K562 (cell line): ENCODE measurements around the gene MFSD2B. TPM values are rescaled to one million over a fixed set of nuclear protein-coding genes. Genes with fewer than 3 reads are reported as not detected.

Source experiments
- BRD9 ChIP-seq: fragments of 450-650 bp; IDR thresholded peaks from 2 replicates; pipeline ENCODE4 v1.6.1; 2018; ENCODE audit warnings: low read depth; ENCODE audit not compliant: partially characterized antibody
- BRF1 ChIP-seq: IDR thresholded peaks from 3 replicates; pipeline ENCODE4 v1.6.1; 2011; ENCODE audit warnings: borderline replicate concordance, mild to moderate bottlenecking; ENCODE audit not compliant: insufficient read length; ENCODE audit errors: extremely low read depth
- CC2D1A ChIP-seq: fragments of 450-650 bp; IDR thresholded peaks from 2 replicates; pipeline ENCODE4 v1.6.1; 2017; ENCODE audit warnings: mild to moderate bottlenecking
- CXXC5 ChIP-seq: fragments of 250-450 bp; sonication (Bioruptor Pico); IDR thresholded peaks from 2 replicates; pipeline ENCODE4 v1.8.0; 2022; ENCODE audit warnings: inconsistent platforms, mild to moderate bottlenecking, moderate library complexity
- E2F5 ChIP-seq: sonication (generic); formaldehyde crosslinking; IDR thresholded peaks from 2 replicates; pipeline ENCODE4 v1.8.0; 2022; ENCODE audit warnings: mild to moderate bottlenecking, missing genetic modification reagents
- FOXK2 ChIP-seq, 2 experiments: fragments of 450-650 bp; IDR thresholded peaks in 1 of 2; conservative IDR thresholded peaks in 1 of 2; 2 replicates each; pipeline ENCODE4 v1.6.1; 2016; ENCODE audit warnings: low read depth in 2 of 2, mild to moderate bottlenecking in 1 of 2
- IFI16 ChIP-seq: fragments of 250-450 bp; sonication (Bioruptor Pico); IDR thresholded peaks from 2 replicates; pipeline ENCODE4 v2.1.2; 2022; ENCODE audit warnings: mild to moderate bottlenecking, inconsistent platforms
- KLF6 ChIP-seq: fragments of 250-450 bp; sonication (Bioruptor Pico); IDR thresholded peaks from 2 replicates; pipeline ENCODE4 v1.4.0; 2020; ENCODE audit warnings: mild to moderate bottlenecking, moderate library complexity, borderline replicate concordance
- MEF2D ChIP-seq: conservative IDR thresholded peaks from 2 replicates; pipeline ENCODE4 v1.6.1; 2016; ENCODE audit warnings: low read depth, missing genetic modification characterization, missing compliant biosample characterization
- MXD1 ChIP-seq: fragments of 250-450 bp; sonication (Bioruptor Pico); IDR thresholded peaks from 2 replicates; pipeline ENCODE4 v1.8.0; 2021; ENCODE audit warnings: borderline replicate concordance, mild to moderate bottlenecking, moderate library complexity; ENCODE audit not compliant: poor library complexity, severe bottlenecking
- PRMT5 ChIP-seq: sonication (generic); formaldehyde crosslinking; IDR thresholded peaks from 2 replicates; pipeline ENCODE4 v1.5.0; 2020; ENCODE audit warnings: missing genetic modification reagents
- SIRT6 ChIP-seq: IDR thresholded peaks from one replicate; pipeline ENCODE4 v1.6.1; 2012; ENCODE audit warnings: low read depth, mild to moderate bottlenecking, control low read depth, inconsistent platforms, low read length, moderate library complexity
- STAT5A ChIP-seq: IDR thresholded peaks from 2 replicates; pipeline ENCODE4 v1.6.1; 2012; ENCODE audit warnings: low read length, inconsistent platforms, borderline replicate concordance
- TBL1XR1 ChIP-seq, 2 experiments: IDR thresholded peaks; 2 replicates each; pipeline ENCODE4 v1.6.1; 2012; ENCODE audit warnings: improper control_type of control experiment in 2 of 2, low read length in 2 of 2, mild to moderate bottlenecking in 1 of 2
- ZFPM2 ChIP-seq: fragments of 250-450 bp; sonication (Bioruptor Pico); IDR thresholded peaks from 2 replicates; pipeline ENCODE4 v1.5.1; 2022; ENCODE audit warnings: mild to moderate bottlenecking
- ZNF197 ChIP-seq: fragments of 200-800 bp; sonication (Bioruptor generic); IDR thresholded peaks from 2 replicates; pipeline ENCODE4 v1.6.1; 2016; ENCODE audit warnings: low read depth, missing genetic modification characterization, missing compliant biosample characterization
- ZNF398 ChIP-seq: fragments of 250-450 bp; sonication (Bioruptor Pico); IDR thresholded peaks from 2 replicates; pipeline ENCODE4 v1.8.0; 2021; ENCODE audit warnings: moderate library complexity, mild to moderate bottlenecking, inconsistent platforms
- ZNF740 ChIP-seq, 3 experiments: fragments of 200-800 bp in 1 of 3; sonication (Bioruptor generic) in 1 of 3; sonication (generic) in 1 of 3; formaldehyde crosslinking in 1 of 3; IDR thresholded peaks; 2 replicates each; pipeline versions ENCODE4 v1.6.1 to v1.8.0; 2016 to 2022; ENCODE audit warnings: mild to moderate bottlenecking in 2 of 3, missing compliant biosample characterization in 2 of 3, missing genetic modification characterization in 2 of 3, missing genetic modification reagents in 1 of 3
- polyA plus RNA-seq, 8 experiments: library from polyadenylated mRNA; depleted of rRNA in 4 of 8; stranded (reverse) in 5 of 8; unstranded in 3 of 8; fragments of >200 nt; fragmentation: Nextera tagmentation in 2 of 8; fragmentation: Illumina TruSeq in 1 of 8; extraction: Ambion mirVana in 2 of 8; extraction: Trizol in 1 of 8; gene quantifications; 2 replicates each; pipeline versions ENCODE4 v1.2.1 to v1.2.3, GENCODE V29; 2011 to 2014; ENCODE audit warnings: inconsistent platforms in 1 of 8, missing spikeins in 1 of 8
- total RNA-seq, 7 experiments: library from RNA; depleted of rRNA in 6 of 7; stranded (reverse); fragments of >200 nt in 6 of 7; fragmentation: Illumina TruSeq in 2 of 7; extraction: Trizol in 2 of 7; gene quantifications; 2 replicates each; pipeline versions ENCODE4 v1.2.1 to v1.2.3, GENCODE V29; 2011 to 2021; ENCODE audit warnings: low replicate concordance in 1 of 7
- TF ChIP-seq, protein P1 (sequence below), 2 experiments: IDR thresholded peaks in 1 of 2; conservative IDR thresholded peaks in 1 of 2; 2 replicates each; pipeline ENCODE4 v1.6.1; 2016; ENCODE audit warnings: low read depth in 2 of 2, mild to moderate bottlenecking in 1 of 2, missing compliant biosample characterization in 1 of 2, missing genetic modification characterization in 1 of 2, moderate library complexity in 1 of 2

Gene MFSD2B
- total and polyA plus RNA-seq, 9 of the 15 experiments (the other 6 are each of a cell fraction or from before 2014, with no cell fraction given): 2.6 to 10.9 (median 6.8) TPM

DNA sequence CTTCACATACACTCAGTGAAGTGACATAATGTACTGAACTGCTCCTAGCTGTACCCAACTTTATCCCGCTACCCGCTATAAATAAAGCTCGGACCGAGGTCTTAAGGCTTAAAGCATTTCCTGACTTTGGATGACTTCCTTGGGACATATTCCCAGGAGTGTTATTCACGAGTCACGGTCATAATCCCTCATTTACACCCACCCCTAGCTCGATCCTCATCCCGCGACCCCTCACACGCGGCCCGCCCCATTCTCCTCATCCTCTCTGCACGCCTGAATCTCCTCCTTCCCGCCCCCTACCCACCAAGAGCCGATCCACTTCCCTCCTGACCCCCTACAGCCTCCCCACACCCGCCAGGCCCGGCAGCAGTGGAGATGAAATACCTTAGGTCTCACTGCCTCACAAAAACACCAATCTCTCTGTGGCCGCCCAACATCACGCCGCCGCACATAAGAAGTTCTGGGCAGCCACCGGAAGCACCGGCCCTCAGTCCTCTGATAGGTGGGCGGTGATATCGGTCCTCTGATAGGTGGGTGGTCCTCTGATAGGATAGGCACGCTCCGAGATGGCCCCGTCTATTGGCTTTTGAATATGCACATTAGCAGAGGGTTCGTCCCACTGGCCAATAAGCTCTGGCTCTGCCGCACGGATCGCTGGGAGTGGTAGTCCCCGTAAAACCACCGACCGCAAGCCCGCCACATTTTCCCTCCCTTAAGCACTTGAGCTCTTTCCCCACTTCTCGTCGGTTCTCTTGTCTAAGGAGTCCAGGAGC is 37.2 kb downstream of the MFSD2B start, which contains the start of gene WDCP (continued):
- TF ChIP-seq ZNF197 (CRISPR knock-in tag) (no peak), STAT5A (no peak), BRD9 (no peak), MXD1 (no peak), TBL1XR1 (IDR thresholded peaks at IDR 0.05; ENCODE audit: low read length in 2 of 2) (0 out of 4 replicates have a peak, but pooled peaks of 1 of the 2 experiments have one; percentile 11), PRMT5 (CRISPR knock-in tag) (no peak), CXXC5 (CRISPR knock-in tag) (peak; percentile 78), KLF6 (CRISPR knock-in tag) (no peak), ZNF398 (CRISPR knock-in tag) (no peak), E2F5 (CRISPR knock-in tag) (no peak), BRF1 (no peak), ZNF740 (CRISPR knock-in tag; IDR thresholded peaks at IDR 0.05) (no peak), ZNF740 (tag; IDR thresholded peaks at IDR 0.05) (no peak), CC2D1A (0 out of 2 replicates have a peak, but pooled peaks have one; percentile 38), SIRT6 (no peak), IFI16 (CRISPR knock-in tag) (no peak), MEF2D (tag) (no peak), FOXK2 (conservative IDR thresholded peaks at IDR 0.05 in 1 of 2, IDR thresholded peaks at IDR 0.05 in 1 of 2; ENCODE audit: low read depth in 2 of 2) (peak; percentile 23 to 53; a peak in 1 of 4 replicates), ZFPM2 (CRISPR knock-in tag) (no peak)
- TF ChIP-seq, protein P1, sequence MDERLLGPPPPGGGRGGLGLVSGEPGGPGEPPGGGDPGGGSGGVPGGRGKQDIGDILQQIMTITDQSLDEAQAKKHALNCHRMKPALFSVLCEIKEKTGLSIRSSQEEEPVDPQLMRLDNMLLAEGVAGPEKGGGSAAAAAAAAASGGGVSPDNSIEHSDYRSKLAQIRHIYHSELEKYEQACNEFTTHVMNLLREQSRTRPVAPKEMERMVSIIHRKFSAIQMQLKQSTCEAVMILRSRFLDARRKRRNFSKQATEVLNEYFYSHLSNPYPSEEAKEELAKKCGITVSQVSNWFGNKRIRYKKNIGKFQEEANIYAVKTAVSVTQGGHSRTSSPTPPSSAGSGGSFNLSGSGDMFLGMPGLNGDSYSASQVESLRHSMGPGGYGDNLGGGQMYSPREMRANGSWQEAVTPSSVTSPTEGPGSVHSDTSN (CRISPR knock-in tag; IDR thresholded peaks at IDR 0.05; ENCODE audit: low read depth): no peak
- TF ChIP-seq, protein P1 (tag; conservative IDR thresholded peaks at IDR 0.05; ENCODE audit: low read depth): peak; percentile 88
